ENCODE measurements around the gene UTF1. TPM values are rescaled to one million over a fixed set of nuclear protein-coding genes. Genes with fewer than 3 reads are reported as not detected.

The UTF1 gene
- total RNA-seq, 1 donor from 2014 or later: not detected

- TF ChIP-seq CTCF (IDR thresholded peaks at IDR 0.05; ENCODE audit: borderline replicate concordance): no peak
- H3K9me3 ChIP-seq (replicated peaks): no peaks in the 10 kb centered on the region
- H3K27me3 ChIP-seq (ENCODE audit: low read depth): peaks cover 6% of the 10 kb centered on the region
- H3K4me1 ChIP-seq: peaks cover 1% of the 10 kb centered on the region
- no peak overlapping the region for H3K27ac ChIP-seq (replicated peaks)
- intact Hi-C loops (cut with micrococcal nuclease): no loop called here
- no peak for DNase-seq
- no peaks in the 10 kb centered on the region for H3K36me3 ChIP-seq
- H3K4me3 ChIP-seq: no peak overlapping the region
Measured at GRCh38 chr10:133267829-133268228, 37.8 kb downstream of the UTF1 start.

GRCh38 chr10:133268532-133268931 lies 38.5 kb downstream of the UTF1 start:
- intact Hi-C loops (cut with micrococcal nuclease): no loop called here
- DNase-seq: no peak
- Histone ChIP-seq H3K4me1 (no peaks in the 10 kb centered on the region), H3K9me3 (replicated peaks) (no peaks in the 10 kb centered on the region), H3K27me3 (ENCODE audit: low read depth) (peaks cover 8% of the 10 kb centered on the region), H3K36me3 (no peaks in the 10 kb centered on the region), H3K27ac (replicated peaks) (no peak overlapping the region), H3K4me3 (no peak overlapping the region)
- TF ChIP-seq CTCF (IDR thresholded peaks at IDR 0.05; ENCODE audit: borderline replicate concordance): no peak

GRCh38 chr10:133269367-133269766 lies 39.4 kb downstream of the UTF1 start:
- TF ChIP-seq CTCF (IDR thresholded peaks at IDR 0.05; ENCODE audit: borderline replicate concordance): no peak
- H3K4me3 ChIP-seq: no peak overlapping the region
- peaks cover 14% of the 10 kb centered on the region for H3K27me3 ChIP-seq (ENCODE audit: low read depth)
- H3K9me3 ChIP-seq (replicated peaks): no peaks in the 10 kb centered on the region
- intact Hi-C loops (cut with micrococcal nuclease): no loop called here
- H3K36me3 ChIP-seq: no peaks in the 10 kb centered on the region
- H3K27ac ChIP-seq (replicated peaks): no peak overlapping the region
- no peaks in the 10 kb centered on the region for H3K4me1 ChIP-seq
- DNase-seq: no peak

- intact Hi-C loops (cut with micrococcal nuclease): no loop called here
- no peaks in the 10 kb centered on the region for H3K36me3 ChIP-seq
- DNase-seq: no peak
- H3K4me1 ChIP-seq: no peaks in the 10 kb centered on the region
- H3K9me3 ChIP-seq (replicated peaks): no peaks in the 10 kb centered on the region
- no peak overlapping the region for H3K4me3 ChIP-seq
- no peak overlapping the region for H3K27ac ChIP-seq (replicated peaks)
- H3K27me3 ChIP-seq (ENCODE audit: low read depth): peaks cover 22% of the 10 kb centered on the region
- TF ChIP-seq CTCF (IDR thresholded peaks at IDR 0.05; ENCODE audit: borderline replicate concordance): no peak
Measured at GRCh38 chr10:133270204-133270603, 40.2 kb downstream of the UTF1 start.

GRCh38 chr10:133270773-133271297 lies 40.8 kb downstream of the UTF1 start:
- Histone ChIP-seq H3K36me3 (no peaks in the 10 kb centered on the region), H3K27ac (replicated peaks) (no peak overlapping the region), H3K4me3 (no peak overlapping the region), H3K4me1 (no peaks in the 10 kb centered on the region), H3K9me3 (replicated peaks) (no peaks in the 10 kb centered on the region), H3K27me3 (ENCODE audit: low read depth) (peaks cover 29% of the 10 kb centered on the region)
- DNase-seq: no peak
- TF ChIP-seq CTCF (IDR thresholded peaks at IDR 0.05; ENCODE audit: borderline replicate concordance): no peak
- intact Hi-C loops (cut with micrococcal nuclease): no loop called here
